ENCODE measurements around the gene HPD.
A peak's percentile ranks its signal among the peaks of the same experiment; 100 is the strongest.

Gene HPD

GRCh38 chr12:121827351-121828099, 31.1 kb downstream of the HPD start:
- no peak for DNase-seq

DNA sequence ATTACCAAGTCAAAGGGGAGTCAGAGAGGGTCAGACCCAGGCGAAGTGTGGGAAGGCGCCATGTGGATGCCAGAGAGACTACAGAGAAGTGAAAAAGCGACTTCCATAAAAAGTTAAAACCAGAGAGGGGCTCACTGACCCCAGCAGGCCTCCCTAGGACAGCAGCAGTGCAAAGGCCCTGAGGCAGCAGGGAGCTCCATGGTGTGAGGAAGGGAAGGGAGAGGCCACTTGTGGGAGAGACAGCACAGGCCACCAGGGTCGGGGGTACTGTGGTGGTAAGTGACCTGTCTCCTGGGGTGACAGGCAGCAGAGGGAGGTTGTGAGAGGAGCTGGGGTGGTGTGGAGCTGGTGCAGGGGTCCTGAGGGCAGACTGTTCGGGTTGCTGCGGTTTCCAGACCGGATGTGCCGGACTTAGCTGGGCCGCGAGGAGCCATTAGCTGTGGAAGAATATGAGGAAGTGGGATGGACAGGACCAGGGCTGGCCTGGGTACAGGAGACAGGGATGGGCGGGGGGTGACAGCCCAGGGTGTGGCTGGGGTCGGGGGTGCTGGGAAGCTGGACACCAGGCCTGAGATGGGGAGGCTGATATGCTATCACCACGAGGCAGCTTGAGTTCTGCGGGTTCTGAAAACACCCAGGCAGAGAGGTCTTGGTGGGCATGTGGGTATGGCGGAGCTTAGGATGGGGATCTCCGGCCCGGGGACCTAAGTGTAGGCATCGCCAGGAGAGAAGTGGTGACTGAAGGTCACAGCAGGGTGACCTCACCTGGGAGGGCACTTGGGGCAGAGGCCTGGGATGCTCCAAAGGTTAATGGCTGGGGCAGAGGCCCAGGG, 32.1 kb downstream of the HPD start:
- DNase-seq: no peak

DNA sequence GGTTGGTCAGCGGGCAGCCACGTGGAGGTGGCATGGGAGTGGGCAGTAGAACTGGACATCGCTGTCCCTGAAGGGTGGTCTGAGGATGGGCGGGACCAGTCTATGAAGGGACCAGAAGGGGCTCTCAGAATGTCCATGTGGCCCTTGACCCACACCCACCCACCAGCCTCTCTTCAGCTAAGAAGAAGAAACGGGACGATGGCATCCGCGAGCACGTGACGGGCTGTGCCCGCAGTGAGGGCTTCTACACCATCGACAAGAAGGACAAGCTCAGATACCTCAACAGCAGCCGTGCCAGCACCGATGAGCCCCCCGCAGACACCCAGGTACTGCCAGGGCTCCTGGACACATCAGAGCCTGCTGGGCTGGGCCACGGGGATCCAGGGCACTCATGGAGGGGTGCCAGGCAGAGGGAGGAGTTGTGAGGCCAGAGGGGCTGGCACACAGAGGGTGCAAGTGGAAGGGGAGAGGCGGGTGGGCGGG, 33.6 kb downstream of the HPD start:
- no peak for DNase-seq

DNA sequence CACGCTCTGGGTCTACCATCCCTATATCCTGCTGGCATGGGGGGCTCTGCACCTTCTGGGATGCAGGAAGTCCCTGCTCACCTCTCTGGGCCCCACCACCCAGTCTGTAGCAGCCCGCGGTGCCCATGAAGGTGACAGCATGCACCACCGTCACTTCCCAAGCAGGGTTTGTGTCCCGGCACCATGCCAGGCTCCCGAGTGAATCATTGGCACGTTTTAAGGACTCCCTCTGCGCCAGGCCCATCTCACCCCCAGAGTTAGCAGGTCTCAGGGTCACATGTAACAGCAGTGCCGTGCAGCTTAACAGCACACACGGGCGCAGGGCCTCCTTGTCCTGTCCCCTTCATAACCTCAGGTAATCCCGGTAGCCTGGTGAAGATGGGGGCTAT, 34.9 kb downstream of the HPD start:
- no peak for DNase-seq

DNA sequence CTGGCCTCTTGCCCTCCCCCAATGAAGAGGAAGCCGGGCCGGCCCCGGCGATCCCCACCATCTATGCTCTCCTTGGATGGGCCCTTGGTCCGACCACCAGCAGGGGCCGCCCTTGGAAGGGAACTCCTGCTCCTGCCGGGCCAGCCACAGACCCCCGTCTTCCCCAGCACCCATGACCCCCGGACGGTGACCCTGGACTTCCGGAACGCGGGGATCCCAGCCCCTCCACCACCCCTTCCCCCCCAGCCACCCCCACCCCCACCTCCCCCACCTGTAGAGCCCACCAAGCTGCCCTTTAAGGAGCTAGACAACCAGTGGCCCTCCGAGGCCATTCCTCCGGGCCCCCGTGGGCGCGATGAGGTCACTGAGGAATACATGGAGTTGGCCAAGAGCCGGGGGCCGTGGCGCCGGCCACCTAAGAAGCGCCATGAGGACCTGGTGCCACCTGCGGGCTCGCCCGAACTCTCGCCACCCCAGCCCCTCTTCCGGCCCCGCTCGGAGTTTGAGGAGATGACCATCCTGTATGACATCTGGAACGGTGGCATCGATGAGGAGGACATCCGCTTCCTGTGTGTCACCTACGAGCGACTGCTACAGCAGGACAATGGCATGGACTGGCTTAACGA, 35.4 kb downstream of the HPD start:
- no peak for DNase-seq

DNA sequence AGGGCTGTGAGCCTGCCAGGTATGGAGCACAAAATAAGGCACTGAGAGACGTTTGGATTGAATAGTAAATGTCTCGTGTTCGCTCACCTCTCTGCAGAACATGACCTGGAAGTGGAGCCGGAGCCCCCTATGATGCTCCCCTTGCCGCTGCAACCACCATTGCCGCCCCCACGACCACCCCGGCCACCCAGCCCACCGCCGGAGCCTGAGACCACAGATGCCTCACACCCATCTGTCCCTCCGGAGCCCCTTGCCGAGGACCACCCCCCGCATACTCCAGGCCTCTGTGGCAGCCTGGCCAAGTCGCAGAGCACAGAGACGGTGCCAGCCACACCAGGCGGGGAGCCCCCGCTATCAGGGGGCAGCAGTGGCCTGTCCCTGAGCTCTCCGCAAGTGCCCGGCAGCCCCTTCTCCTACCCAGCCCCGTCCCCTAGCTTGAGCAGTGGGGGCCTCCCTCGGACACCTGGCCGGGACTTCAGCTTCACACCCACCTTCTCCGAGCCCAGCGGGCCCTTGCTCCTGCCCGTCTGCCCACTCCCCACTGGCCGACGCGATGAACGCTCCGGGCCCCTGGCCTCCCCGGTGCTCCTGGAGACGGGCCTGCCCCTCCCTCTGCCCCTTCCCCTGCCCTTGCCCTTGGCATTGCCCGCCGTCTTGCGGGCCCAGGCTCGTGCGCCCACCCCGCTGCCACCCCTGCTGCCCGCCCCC, 36.1 kb downstream of the HPD start:
- no peak for DNase-seq

- no peak for DNase-seq
These were observed 38.6 kb downstream of the HPD start for GRCh38 chr12:121820056-121820455.

GRCh38 chr12:121819212-121819949, 39.3 kb downstream of the HPD start:
- DNase-seq: no peak

GRCh38 chr12:121817648-121818043, 41.0 kb downstream of the HPD start:
- no peak for DNase-seq

DNA sequence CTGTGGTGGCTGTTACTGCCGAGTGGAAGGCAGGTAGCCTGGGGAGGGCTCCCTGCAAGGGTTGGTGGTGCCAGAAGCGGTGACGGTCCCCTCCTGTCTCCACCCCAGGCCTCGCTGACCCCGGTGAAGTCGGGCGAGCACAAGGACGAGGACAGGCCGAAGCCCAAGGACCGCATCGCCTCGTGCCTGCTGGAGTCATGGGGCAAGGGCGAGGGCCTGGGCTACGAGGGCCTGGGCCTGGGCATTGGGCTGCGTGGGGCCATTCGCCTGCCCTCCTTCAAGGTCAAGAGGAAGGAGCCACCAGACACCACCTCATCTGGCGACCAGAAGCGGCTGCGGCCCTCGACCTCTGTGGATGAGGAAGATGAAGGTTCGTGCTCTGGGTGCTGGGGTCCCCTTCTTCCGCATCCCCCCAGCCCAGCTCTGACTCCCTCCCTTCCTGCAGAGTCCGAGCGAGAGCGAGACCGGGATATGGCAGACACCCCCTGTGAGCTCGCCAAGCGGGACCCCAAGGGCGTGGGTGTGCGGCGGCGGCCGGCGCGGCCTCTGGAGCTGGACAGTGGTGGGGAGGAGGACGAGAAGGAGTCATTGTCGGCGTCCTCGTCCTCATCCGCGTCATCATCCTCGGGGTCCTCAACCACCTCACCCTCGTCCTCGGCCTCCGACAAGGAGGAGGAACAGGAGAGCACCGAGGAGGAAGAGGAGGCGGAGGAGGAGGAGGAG, 41.6 kb downstream of the HPD start:
- DNase-seq: no peak

DNA sequence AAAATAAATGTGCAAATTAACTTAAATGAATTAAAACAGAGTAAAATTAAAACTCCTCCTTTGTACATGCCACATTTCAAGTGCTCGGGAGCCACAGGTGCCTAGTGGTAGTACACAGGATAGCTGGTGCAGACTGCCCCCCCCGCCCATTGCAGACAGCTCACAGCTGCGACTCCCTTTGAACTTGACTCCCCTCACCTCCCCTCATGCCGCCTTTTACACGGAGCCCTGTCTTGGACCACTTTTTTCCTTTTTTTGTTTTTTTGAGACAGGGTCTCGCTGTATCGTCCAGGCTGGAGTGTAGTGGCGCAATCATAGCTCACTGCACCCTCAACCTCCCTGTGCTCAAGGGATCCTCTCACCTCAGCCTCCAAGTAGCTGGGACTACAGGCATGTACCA, 43.4 kb downstream of the HPD start:
- DNase-seq: no peak

- DNase-seq: no peak
These were observed 44.1 kb downstream of the HPD start for GRCh38 chr12:121814429-121815119.

GRCh38 chr12:121813951-121814350, 44.7 kb downstream of the HPD start:
- DNase-seq: no peak

DNA sequence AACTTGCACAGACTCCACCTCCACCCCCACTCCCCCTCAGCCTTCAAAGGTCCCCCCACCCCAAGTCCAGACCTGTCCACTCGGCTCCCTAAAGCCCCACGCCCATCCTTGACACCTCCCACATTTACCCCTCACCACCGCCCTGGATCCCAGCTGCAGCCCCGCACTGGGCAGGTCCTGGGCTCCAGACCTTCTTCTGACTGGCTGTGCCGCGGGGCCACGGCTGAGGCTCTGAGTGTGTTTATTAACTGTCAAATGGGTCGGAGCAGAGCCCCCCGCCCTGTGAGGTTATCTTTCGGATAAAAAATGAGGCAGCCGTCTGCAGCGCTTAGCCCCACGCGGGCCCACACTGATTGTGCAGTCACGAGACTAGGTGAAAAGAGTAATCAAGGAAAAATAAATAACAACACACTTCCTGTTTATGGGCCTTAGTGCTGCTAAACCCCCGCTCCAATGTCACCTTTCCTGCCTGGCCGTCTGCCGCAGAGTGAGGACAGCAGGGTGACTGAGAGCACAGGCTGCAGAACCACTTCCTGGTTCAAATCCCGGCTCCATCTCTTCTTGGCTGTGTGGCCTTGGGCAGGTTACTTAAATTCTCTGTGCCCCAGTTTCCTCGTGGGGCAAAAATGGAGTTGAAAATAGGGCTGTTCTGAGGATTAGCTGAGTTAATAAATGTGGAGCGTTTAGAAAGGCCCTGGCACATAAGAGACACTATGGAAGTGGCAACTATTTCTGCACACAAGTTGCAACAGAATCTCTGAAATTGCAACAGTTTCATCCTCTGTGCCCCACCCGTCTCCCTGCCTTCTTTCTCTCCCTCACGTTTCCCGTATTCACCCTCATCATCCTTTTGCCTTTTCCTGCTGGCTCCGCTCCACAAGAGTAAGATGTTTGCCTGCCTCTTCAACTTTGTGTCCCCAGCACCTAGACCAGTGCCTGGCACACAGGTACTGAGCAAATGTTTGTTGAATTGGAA, 45.5 kb downstream of the HPD start:
- no peak for DNase-seq

DNA sequence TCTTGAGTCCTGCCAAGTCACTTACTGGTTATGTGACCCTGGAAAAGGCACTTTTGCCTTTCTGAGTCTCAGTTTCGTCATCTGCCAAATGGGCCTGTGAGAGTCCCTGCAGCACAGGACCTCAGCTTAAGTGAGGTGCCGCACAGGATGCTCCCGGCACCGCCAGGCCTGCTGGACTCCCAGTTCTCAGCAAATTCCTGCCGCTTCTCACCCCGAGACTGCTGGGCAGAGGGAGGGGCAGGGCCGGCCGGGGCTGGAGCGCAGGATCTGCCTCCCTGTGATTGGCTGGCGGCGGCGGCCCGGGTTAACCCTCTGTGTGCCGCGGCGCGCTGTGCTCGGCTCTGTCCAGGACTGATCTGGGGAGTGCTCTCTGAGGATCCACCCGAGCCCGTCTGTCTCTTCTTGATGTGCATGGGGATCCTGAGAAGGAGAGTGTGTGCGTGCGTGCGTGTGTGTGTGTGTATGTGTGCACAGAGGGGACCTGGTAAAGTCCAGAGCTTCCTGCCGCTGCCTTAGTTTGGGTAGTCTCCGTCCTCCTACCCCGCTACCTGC, 46.3 kb downstream of the HPD start:
- no peak for DNase-seq

GRCh38 chr12:121811434-121812319, 47.0 kb downstream of the HPD start:
- DNase-seq: peak; percentile 71

DNA sequence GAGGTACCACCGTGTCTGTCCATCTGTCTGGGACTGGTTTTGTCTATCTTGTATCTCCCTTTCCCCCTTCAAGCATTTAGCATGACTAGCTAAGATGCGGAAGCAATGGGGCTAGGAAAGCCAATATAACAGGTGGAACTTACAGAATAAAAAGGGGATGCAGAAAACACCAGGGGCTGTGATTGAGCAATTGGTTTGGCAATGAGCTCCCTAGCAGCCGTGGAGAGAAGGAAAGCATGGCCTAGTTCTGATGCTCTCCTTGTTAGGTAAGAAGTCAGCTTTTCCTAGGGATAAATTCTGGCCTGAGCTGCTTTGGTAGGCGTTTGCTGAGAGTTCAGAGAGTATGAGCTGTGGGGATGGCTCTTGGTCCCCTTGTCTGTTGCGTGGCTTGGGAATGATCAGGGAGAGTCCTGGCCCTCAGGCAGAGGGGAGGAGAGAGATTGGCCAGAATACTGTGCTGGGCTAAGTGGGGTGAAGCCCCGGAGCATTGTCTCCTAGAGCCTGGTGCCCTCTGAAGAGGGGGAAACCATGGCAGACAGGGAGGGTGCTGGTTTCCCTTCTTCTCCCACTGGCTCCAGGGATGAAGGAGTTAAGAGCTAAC, 47.7 kb downstream of the HPD start:
- DNase-seq: no peak

DNA sequence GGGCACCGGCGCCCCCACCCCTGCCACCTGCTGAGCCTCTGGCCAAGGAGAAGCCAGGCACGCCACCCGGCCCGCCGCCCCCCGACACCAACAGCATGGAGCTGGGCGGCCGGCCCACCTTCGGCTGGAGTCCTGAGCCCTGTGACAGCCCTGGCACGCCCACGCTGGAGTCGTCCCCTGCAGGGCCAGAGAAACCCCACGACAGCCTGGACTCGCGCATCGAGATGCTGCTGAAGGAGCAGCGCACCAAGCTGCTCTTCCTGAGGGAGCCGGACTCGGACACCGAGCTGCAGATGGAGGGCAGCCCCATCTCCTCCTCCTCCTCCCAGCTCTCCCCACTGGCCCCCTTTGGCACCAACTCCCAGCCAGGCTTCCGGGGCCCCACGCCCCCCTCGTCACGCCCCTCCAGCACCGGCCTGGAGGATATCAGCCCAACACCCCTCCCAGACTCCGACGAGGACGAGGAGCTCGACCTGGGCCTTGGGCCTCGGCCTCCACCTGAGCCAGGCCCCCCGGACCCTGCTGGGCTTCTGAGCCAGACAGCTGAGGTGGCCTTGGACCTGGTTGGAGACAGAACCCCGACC, 48.3 kb downstream of the HPD start:
- DNase-seq: no peak

Measured in CD4-positive, alpha-beta T cell treated with Interleukin-1 beta for 1 hour (primary cell).